Measurements from ENCODE around the gene SCYL2.

DNA sequence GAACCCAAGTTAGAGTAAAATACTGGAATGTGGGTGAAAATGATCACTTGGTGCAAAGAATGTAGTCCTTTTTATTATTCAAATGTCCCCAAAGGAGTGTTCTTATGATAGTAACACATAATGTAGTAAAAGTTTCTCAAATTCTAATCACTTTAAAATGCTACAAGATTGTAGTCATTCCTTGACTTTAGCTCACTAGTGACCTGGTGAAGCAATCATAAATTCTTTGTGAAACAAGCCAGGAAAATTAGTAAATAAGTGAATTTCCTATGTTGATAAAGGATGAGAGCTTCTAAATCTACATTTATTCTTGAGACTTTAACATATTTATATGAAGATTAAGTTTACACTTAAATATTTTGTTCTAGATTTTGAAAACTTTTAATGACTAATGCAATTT lies 59.2 kb downstream of the SCYL2 start:
- TF ChIP-seq CTCF (IDR thresholded peaks at IDR 0.05 in 4 of 5, conservative IDR thresholded peaks at IDR 0.05 in 1 of 5) = no peak
- TF ChIP-seq POLR2A (IDR thresholded peaks at IDR 0.05) = no peak

All from gastrocnemius medialis (tissue), 4 donors.